Measurements from ENCODE around the gene LPO.

The LPO gene

GRCh38 chr17:58279016-58279711 is 40.8 kb downstream of the LPO start:
- no peak for DNase-seq

- DNase-seq, result no peak
Measured at GRCh38 chr17:58279736-58280479, 41.5 kb downstream of the LPO start.

GRCh38 chr17:58280480-58281217 is 42.3 kb downstream of the LPO start, which contains the start of gene MPO:
TSS of gene MPO (minus strand) at chr17:58280935. CDS start at chr17:58280758, 177 bp downstream.
- DNase-seq, result no peak

GRCh38 chr17:58281511-58282011 is 43.2 kb downstream of the LPO start:
- DNase-seq, result no peak

- no peak for DNase-seq
Measured at GRCh38 chr17:58282442-58282841, 44.1 kb downstream of the LPO start.

GRCh38 chr17:58283674-58284612 is 45.6 kb downstream of the LPO start:
- DNase-seq, result no peak

GRCh38 chr17:58284613-58285421 is 46.4 kb downstream of the LPO start:
- DNase-seq, result no peak

GRCh38 chr17:58285422-58285810 is 47.0 kb downstream of the LPO start:
- DNase-seq, result no peak

- DNase-seq, result no peak
Measured at GRCh38 chr17:58289869-58290268, 51.5 kb downstream of the LPO start.

- DNase-seq, result no peak
Measured at GRCh38 chr17:58291246-58291645, 52.9 kb downstream of the LPO start.

GRCh38 chr17:58294034-58294433 is 55.6 kb downstream of the LPO start:
- DNase-seq, result no peak

- no peak for DNase-seq
Measured at GRCh38 chr17:58300336-58300735, 62.0 kb downstream of the LPO start.

GRCh38 chr17:58301504-58302150 is 63.2 kb downstream of the LPO start:
- no peak for DNase-seq

- DNase-seq, result no peak
Measured at GRCh38 chr17:58302171-58302918, 64.0 kb downstream of the LPO start.

- DNase-seq, result no peak
Measured at GRCh38 chr17:58302919-58303585, 64.7 kb downstream of the LPO start.

- peak; percentile 46 to 48 for DNase-seq
Measured at GRCh38 chr17:58303971-58304749, 65.8 kb downstream of the LPO start.

- DNase-seq, result no peak
Measured at GRCh38 chr17:58304750-58305486, 66.5 kb downstream of the LPO start.

GRCh38 chr17:58305626-58306025 is 67.2 kb downstream of the LPO start:
- no peak for DNase-seq

All from activated CD4-positive, alpha-beta T cell treated with anti-CD3 and anti-CD28 coated beads, Interleukin-2, amount 50 U/mL, for 4 hours (primary cell).